Right lobe of liver (tissue), 4 donors: ENCODE data around the gene ENTPD7.

Experiments used
- POLR2A ChIP-seq: fragments of 450-650 bp; IDR thresholded peaks from one replicate; pipeline ENCODE4 v1.6.1; 2017; ENCODE audit warnings: antibody characterized with exemption, mild to moderate bottlenecking
- TF ChIP-seq, protein P1 (sequence below), 4 donors: fragments of 200-600 bp in 3 of 4; fragments of 450-650 bp in 1 of 4; IDR thresholded peaks; one replicate each; pipeline versions ENCODE4 v1.5.1 to v1.8.0; 2016 to 2022; ENCODE audit warnings: antibody characterized with exemption in 4 of 4, mild to moderate bottlenecking in 2 of 4
- donor health status: DM: no; HTN: no; CAD: no.
- donor health status: DM: no; HTN: no; CAD: no.
- donor health status: DM: no; HTN: yes; CAD: no.

DNA sequence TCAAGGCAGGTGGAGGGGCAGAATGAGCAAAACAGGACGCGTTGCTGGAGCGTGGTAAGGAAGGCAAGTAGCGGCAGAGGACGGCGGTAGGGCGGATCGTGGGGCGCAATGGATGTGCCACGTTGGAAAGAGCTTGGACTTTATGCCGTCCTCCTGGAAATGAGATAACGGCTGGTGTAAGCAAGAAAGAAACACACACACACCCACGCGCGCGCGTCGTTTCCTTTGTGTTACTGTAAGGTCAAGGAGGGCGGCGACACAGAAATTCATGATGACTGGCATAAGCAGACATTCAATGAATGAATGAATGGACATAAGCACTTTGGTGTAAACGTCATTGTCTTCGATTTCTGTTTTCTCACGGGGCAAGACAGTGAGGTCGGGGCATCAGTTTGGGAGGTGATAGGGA lies 683 bp upstream of the ENTPD7 start:
- TF ChIP-seq, protein P1, sequence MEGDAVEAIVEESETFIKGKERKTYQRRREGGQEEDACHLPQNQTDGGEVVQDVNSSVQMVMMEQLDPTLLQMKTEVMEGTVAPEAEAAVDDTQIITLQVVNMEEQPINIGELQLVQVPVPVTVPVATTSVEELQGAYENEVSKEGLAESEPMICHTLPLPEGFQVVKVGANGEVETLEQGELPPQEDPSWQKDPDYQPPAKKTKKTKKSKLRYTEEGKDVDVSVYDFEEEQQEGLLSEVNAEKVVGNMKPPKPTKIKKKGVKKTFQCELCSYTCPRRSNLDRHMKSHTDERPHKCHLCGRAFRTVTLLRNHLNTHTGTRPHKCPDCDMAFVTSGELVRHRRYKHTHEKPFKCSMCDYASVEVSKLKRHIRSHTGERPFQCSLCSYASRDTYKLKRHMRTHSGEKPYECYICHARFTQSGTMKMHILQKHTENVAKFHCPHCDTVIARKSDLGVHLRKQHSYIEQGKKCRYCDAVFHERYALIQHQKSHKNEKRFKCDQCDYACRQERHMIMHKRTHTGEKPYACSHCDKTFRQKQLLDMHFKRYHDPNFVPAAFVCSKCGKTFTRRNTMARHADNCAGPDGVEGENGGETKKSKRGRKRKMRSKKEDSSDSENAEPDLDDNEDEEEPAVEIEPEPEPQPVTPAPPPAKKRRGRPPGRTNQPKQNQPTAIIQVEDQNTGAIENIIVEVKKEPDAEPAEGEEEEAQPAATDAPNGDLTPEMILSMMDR (IDR thresholded peaks at IDR 0.05) = no peak
- no peak for TF ChIP-seq POLR2A
